Measurements from ENCODE around the gene GET4.

DNA sequence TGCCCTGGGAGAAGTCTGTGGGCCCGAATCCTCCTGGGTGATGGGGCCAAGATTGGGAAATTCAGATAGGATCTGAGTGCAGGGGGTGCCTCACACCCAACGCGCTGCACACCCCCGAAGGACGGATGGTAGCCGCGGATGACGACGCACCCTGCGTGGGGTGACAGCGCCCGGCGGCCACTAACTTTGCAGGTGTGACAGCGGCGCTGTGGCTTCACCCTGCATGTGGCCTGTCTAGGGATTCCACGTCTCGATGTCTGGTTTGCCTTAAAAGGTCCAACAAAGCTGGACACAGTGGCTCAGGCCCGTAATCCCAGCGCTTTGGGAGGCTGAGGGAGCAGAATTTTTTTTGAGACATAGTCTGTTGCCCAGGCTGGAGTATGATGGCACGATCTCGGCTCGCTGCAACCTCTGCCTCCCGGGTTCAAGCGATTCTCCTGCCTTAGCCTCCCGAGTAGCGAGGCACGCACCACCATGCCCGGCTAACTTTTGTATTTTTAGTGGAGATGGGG, 59.6 kb downstream of the GET4 start:
- TF ChIP-seq, protein P1, sequence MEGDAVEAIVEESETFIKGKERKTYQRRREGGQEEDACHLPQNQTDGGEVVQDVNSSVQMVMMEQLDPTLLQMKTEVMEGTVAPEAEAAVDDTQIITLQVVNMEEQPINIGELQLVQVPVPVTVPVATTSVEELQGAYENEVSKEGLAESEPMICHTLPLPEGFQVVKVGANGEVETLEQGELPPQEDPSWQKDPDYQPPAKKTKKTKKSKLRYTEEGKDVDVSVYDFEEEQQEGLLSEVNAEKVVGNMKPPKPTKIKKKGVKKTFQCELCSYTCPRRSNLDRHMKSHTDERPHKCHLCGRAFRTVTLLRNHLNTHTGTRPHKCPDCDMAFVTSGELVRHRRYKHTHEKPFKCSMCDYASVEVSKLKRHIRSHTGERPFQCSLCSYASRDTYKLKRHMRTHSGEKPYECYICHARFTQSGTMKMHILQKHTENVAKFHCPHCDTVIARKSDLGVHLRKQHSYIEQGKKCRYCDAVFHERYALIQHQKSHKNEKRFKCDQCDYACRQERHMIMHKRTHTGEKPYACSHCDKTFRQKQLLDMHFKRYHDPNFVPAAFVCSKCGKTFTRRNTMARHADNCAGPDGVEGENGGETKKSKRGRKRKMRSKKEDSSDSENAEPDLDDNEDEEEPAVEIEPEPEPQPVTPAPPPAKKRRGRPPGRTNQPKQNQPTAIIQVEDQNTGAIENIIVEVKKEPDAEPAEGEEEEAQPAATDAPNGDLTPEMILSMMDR (IDR thresholded peaks at IDR 0.05), result no peak
- TF ChIP-seq SIN3A (IDR thresholded peaks at IDR 0.05; ENCODE audit: borderline replicate concordance, insufficient read depth, low read depth, low read length), result no peak

Measured in Panc1 (cell line).